SH-SY5Y (cell line): ENCODE results near the gene UBR1.

Source experiments
- GATA2 ChIP-seq: IDR thresholded peaks from 2 replicates; pipeline ENCODE4 v1.6.1; 2011; ENCODE audit warnings: mild to moderate bottlenecking, low read depth, low read length
- GATA3 ChIP-seq: IDR thresholded peaks from 2 replicates; pipeline ENCODE4 v1.6.1; 2011; ENCODE audit warnings: low read depth, mild to moderate bottlenecking, low read length, moderate library complexity

- no peak for TF ChIP-seq GATA3
- TF ChIP-seq GATA2, result no peak
These were observed 6.6 kb downstream of the UBR1 start for GRCh38 chr15:43099105-43099845.
